GM12891 (cell line): Measurements from ENCODE around the gene C11orf54.

Source experiments
- PAX5 ChIP-seq: IDR thresholded peaks from 2 replicates; pipeline ENCODE4 v1.6.1; 2011; ENCODE audit warnings: low read length, moderate library complexity, mild to moderate bottlenecking; ENCODE audit not compliant: insufficient read depth, severe bottlenecking
- POLR2A ChIP-seq: IDR thresholded peaks from 2 replicates; pipeline ENCODE4 v1.6.1; 2011; ENCODE audit warnings: low read depth, low read length, control low read depth
- POLR2AphosphoS5 ChIP-seq: IDR thresholded peaks from 2 replicates; pipeline ENCODE4 v1.6.1; 2011; ENCODE audit warnings: low read depth, low read length, control low read depth
- POU2F2 ChIP-seq: IDR thresholded peaks from 2 replicates; pipeline ENCODE4 v1.6.1; 2011; ENCODE audit warnings: low read depth, mild to moderate bottlenecking, control low read depth, low read length, moderate library complexity
- SPI1 ChIP-seq: IDR thresholded peaks from 2 replicates; pipeline ENCODE4 v1.6.1; 2011; ENCODE audit warnings: low read depth, low read length, control low read depth
- TAF1 ChIP-seq: IDR thresholded peaks from 2 replicates; pipeline ENCODE4 v1.6.1; 2011; ENCODE audit warnings: low read depth, low read length, control low read depth

- TF ChIP-seq POLR2A = no peak
- TF ChIP-seq POLR2AphosphoS5 = no peak
- no peak for TF ChIP-seq SPI1
- TF ChIP-seq TAF1 = no peak
- TF ChIP-seq PAX5 = no peak
- TF ChIP-seq POU2F2 = no peak
Observed at GRCh38 chr11:93813974-93814373, 72.5 kb downstream of the C11orf54 start.
